H1 (cell line): ENCODE measurements around the gene NRXN2. TPM values are rescaled to one million over a fixed set of nuclear protein-coding genes. Genes with fewer than 3 reads are reported as not detected.

Source experiments
- CTCF ChIA-PET: fragments of 300-600 bp; sonication (Branson Sonifier 250); formaldehyde crosslinking; loops from one replicate; lab custom pipeline; 2021; ENCODE audit not compliant: partially characterized antibody; lab: Charles Lee
- POLR2A ChIA-PET: fragments of 300-600 bp; sonication (Branson Sonifier 250); formaldehyde crosslinking; loops from one replicate; lab custom pipeline; 2021; ENCODE audit warnings: inconsistent platforms; ENCODE audit not compliant: partially characterized antibody; lab: Charles Lee
- DNase-seq, 2 experiments: peaks; one replicate each; pipeline versions ENCODE4 v3.0.0 to v3.0.0-alpha.2; 2010 to 2022; ENCODE audit warnings: low spot score in 2 of 2, low read depth in 1 of 2, mixed read lengths in 1 of 2
- FAIRE-seq: peaks from 2 replicates; lab custom pipeline; 2011; peaks lifted over from hg19 to GRCh38; lab: Jason Lieb, UNC
- H2AFZ ChIP-seq: 2 replicates; pipeline ENCODE4 v1.8.1; 2012; ENCODE audit warnings: low read length, inconsistent platforms
- H2AK5ac ChIP-seq: 2 replicates; pipeline ENCODE4 v1.6.1; 2013; ENCODE audit warnings: low read depth, low read length
- H2BK120ac ChIP-seq: replicated peaks from 2 replicates; pipeline ENCODE3; 2013; ENCODE audit warnings: low read depth, low read length, inconsistent platforms
- H2BK12ac ChIP-seq: 2 replicates; pipeline ENCODE4 v1.6.1; 2013; ENCODE audit warnings: low read depth, low read length
- H2BK15ac ChIP-seq: 2 replicates; pipeline ENCODE4 v1.6.1; 2013; ENCODE audit warnings: low read length
- H2BK20ac ChIP-seq: 2 replicates; pipeline ENCODE4 v1.6.1; 2013; ENCODE audit warnings: low read length
- H2BK5ac ChIP-seq: 2 replicates; pipeline ENCODE4 v1.6.1; 2013; ENCODE audit warnings: low read depth, low read length
- H3K14ac ChIP-seq: 2 replicates; pipeline ENCODE4 v1.6.1; 2013; ENCODE audit warnings: inconsistent platforms; ENCODE audit not compliant: insufficient read length
- H3K18ac ChIP-seq: 2 replicates; pipeline ENCODE4 v1.6.1; 2013; ENCODE audit warnings: low read length; ENCODE audit errors: extremely low read depth
- H3K23ac ChIP-seq: 2 replicates; pipeline ENCODE4 v1.6.1; 2013; ENCODE audit warnings: inconsistent platforms; ENCODE audit not compliant: insufficient read length
- H3K23me2 ChIP-seq: 2 replicates; pipeline ENCODE4 v1.6.1; 2013; ENCODE audit warnings: low read depth, low read length
- H3K27ac ChIP-seq: 2 replicates; pipeline ENCODE4 v1.6.1; 2011; ENCODE audit warnings: low read depth, low read length, inconsistent platforms
- H3K27me3 ChIP-seq, 4 experiments: replicated peaks in 1 of 4; 1 replicate in 1 of 4; 2 replicates in 3 of 4; pipeline versions ENCODE4 v1.6.1 to v1.8.1; 2011 to 2013; ENCODE audit warnings: low read length in 3 of 4, mild to moderate bottlenecking in 3 of 4, inconsistent platforms in 2 of 4, mixed read lengths in 2 of 4, moderate library complexity in 1 of 4; ENCODE audit not compliant: control insufficient read depth in 3 of 4, insufficient read depth in 3 of 4; ENCODE audit errors: extremely low read depth in 1 of 4
- H3K36me3 ChIP-seq, 4 experiments: 2 replicates each; pipeline versions ENCODE4 v1.6.1 to v1.8.1; 2011 to 2013; ENCODE audit warnings: mild to moderate bottlenecking in 4 of 4, low read length in 3 of 4, moderate library complexity in 2 of 4, control low read depth in 1 of 4, inconsistent platforms in 1 of 4; ENCODE audit not compliant: insufficient read depth in 4 of 4, control insufficient read depth in 2 of 4
- H3K4ac ChIP-seq: replicated peaks from 2 replicates; pipeline ENCODE3; 2013; ENCODE audit warnings: low read length, low read depth, mixed read lengths, inconsistent platforms; ENCODE audit not compliant: insufficient read length
- H3K4me1 ChIP-seq, 4 experiments: replicated peaks in 1 of 4; 1 replicate in 1 of 4; 2 replicates in 3 of 4; pipeline versions ENCODE4 v1.6.1 to v1.8.1; 2011 to 2013; ENCODE audit warnings: low read length in 3 of 4, inconsistent platforms in 2 of 4, mixed read lengths in 1 of 4; ENCODE audit not compliant: insufficient read depth in 4 of 4, control insufficient read depth in 3 of 4
- H3K4me2 ChIP-seq, 2 experiments: 2 replicates each; pipeline versions ENCODE4 v1.6.1 to v1.8.1; 2011 to 2013; ENCODE audit warnings: low read depth in 2 of 2, low read length in 2 of 2, control low read depth in 1 of 2, inconsistent platforms in 1 of 2, mild to moderate bottlenecking in 1 of 2; ENCODE audit not compliant: insufficient read depth in 1 of 2
- H3K4me3 ChIP-seq, 4 experiments: fragments of 200-600, 300-600 bp in 1 of 4; sonication (generic), shearing (Covaris generic), sonication (Bioruptor Twin) in 1 of 4; 2 replicates each; pipeline versions ENCODE4 v1.5.1 to v1.8.1; 2011 to 2016; ENCODE audit warnings: low read length in 4 of 4, low read depth in 3 of 4, control low read depth in 2 of 4, inconsistent platforms in 2 of 4, mild to moderate bottlenecking in 2 of 4, mixed read lengths in 1 of 4, moderate library complexity in 1 of 4; ENCODE audit not compliant: insufficient read depth in 2 of 4; ENCODE audit errors: extremely low read depth in 1 of 4
- H3K56ac ChIP-seq: replicated peaks from 2 replicates; pipeline ENCODE3; 2013; ENCODE audit warnings: low read depth, mild to moderate bottlenecking, mixed read lengths, low read length, inconsistent platforms; ENCODE audit not compliant: insufficient read length
- H3K79me1 ChIP-seq: 2 replicates; pipeline ENCODE4 v1.6.1; 2013; ENCODE audit warnings: low read depth, low read length, control low read depth
- H3K79me2 ChIP-seq, 2 experiments: 2 replicates each; pipeline versions ENCODE4 v1.6.1 to v1.8.1; 2012 to 2013; ENCODE audit warnings: low read length in 2 of 2, mild to moderate bottlenecking in 2 of 2, inconsistent platforms in 1 of 2; ENCODE audit not compliant: insufficient read depth in 2 of 2, control insufficient read depth in 1 of 2
- H3K9ac ChIP-seq, 4 experiments: replicated peaks in 1 of 4; 1 replicate in 1 of 4; 2 replicates in 3 of 4; pipeline versions ENCODE4 v1.6.1 to v1.8.1; 2011 to 2013; ENCODE audit warnings: low read depth in 3 of 4, low read length in 3 of 4, control low read depth in 2 of 4, mild to moderate bottlenecking in 2 of 4, moderate library complexity in 2 of 4, inconsistent platforms in 1 of 4; ENCODE audit errors: extremely low read depth in 1 of 4
- H3K9me3 ChIP-seq, 2 experiments: 2 replicates each; pipeline versions ENCODE4 v1.6.1 to v1.8.1; 2012 to 2013; ENCODE audit warnings: mild to moderate bottlenecking in 2 of 2, moderate library complexity in 2 of 2, control low read depth in 1 of 2, inconsistent platforms in 1 of 2, low read depth in 1 of 2, low read length in 1 of 2, mixed read lengths in 1 of 2; ENCODE audit not compliant: insufficient read depth in 2 of 2
- H4K20me1 ChIP-seq, 2 experiments: replicated peaks in 1 of 2; 2 replicates each; pipeline versions ENCODE3 to v1.8.1; 2011 to 2013; ENCODE audit warnings: inconsistent platforms in 2 of 2, low read length in 2 of 2, mild to moderate bottlenecking in 1 of 2; ENCODE audit not compliant: insufficient read depth in 2 of 2, control insufficient read depth in 1 of 2
- H4K5ac ChIP-seq: 2 replicates; pipeline ENCODE4 v1.6.1; 2013; ENCODE audit warnings: low read length, low read depth, mixed read lengths, inconsistent platforms; ENCODE audit not compliant: insufficient read length
- H4K8ac ChIP-seq: 2 replicates; pipeline ENCODE4 v1.8.0; 2013; ENCODE audit warnings: mild to moderate bottlenecking, moderate library complexity, low read length, inconsistent platforms; ENCODE audit not compliant: insufficient read depth; ENCODE audit errors: extremely low read depth
- H4K91ac ChIP-seq: replicated peaks from 2 replicates; pipeline ENCODE3; 2013; ENCODE audit warnings: low read length, mixed read lengths, inconsistent platforms; ENCODE audit not compliant: insufficient read length
- EGR1 ChIP-seq: IDR thresholded peaks from 2 replicates; pipeline ENCODE4 v1.6.1; 2011; ENCODE audit warnings: low read depth, low read length, borderline replicate concordance
- FOSL1 ChIP-seq: IDR thresholded peaks from 2 replicates; pipeline ENCODE4 v1.6.1; 2011; ENCODE audit warnings: mild to moderate bottlenecking, low read depth, low read length, moderate library complexity; ENCODE audit not compliant: insufficient read depth
- JUN ChIP-seq: IDR thresholded peaks from 2 replicates; pipeline ENCODE4 v1.6.1; 2011; ENCODE audit warnings: low read depth, mild to moderate bottlenecking, improper control_type of control experiment, low read length
- NRF1 ChIP-seq: IDR thresholded peaks from 2 replicates; pipeline ENCODE4 v1.6.1; 2011; ENCODE audit warnings: mild to moderate bottlenecking, low read depth, low read length, improper control_type of control experiment
- PHF8 ChIP-seq: fragments of 200-600 bp; sonication (generic); conservative IDR thresholded peaks from 2 replicates; pipeline ENCODE4 v1.7.1; 2012; ENCODE audit warnings: low read depth, mild to moderate bottlenecking, inconsistent platforms, low read length, moderate library complexity
- SIN3A ChIP-seq, 2 experiments: IDR thresholded peaks in 1 of 2; conservative IDR thresholded peaks in 1 of 2; 2 replicates each; pipeline ENCODE4 v1.6.1; 2011 to 2012; ENCODE audit warnings: low read length in 2 of 2, improper control_type of control experiment in 1 of 2, low read depth in 1 of 2, mild to moderate bottlenecking in 1 of 2
- SIX5 ChIP-seq: IDR thresholded peaks from 2 replicates; pipeline ENCODE4 v1.6.1; 2011; ENCODE audit warnings: mild to moderate bottlenecking, low read depth, low read length
- SP2 ChIP-seq: IDR thresholded peaks from 2 replicates; pipeline ENCODE4 v1.6.1; 2012; ENCODE audit warnings: mild to moderate bottlenecking, low read length, inconsistent platforms
- SP4 ChIP-seq: IDR thresholded peaks from 2 replicates; pipeline ENCODE4 v1.6.1; 2012; ENCODE audit warnings: low read length, inconsistent platforms
- SUZ12 ChIP-seq: fragments of 200-600 bp; sonication (generic); IDR thresholded peaks from 2 replicates; pipeline ENCODE4 v1.6.1; 2012; ENCODE audit warnings: mild to moderate bottlenecking, inconsistent platforms, low read length, moderate library complexity, mixed read lengths
- TCF12 ChIP-seq: IDR thresholded peaks from 2 replicates; pipeline ENCODE4 v1.6.1; 2011; ENCODE audit warnings: low read depth, mild to moderate bottlenecking, low read length
- WGBS, 2 experiments: shearing (Covaris generic) in 1 of 2; methylation state at CpG; one replicate each; pipeline versions ENCODE4 v1.1.6 to v1.1.7; 2013 to 2015; ENCODE audit warnings: low lambda C conversion rate in 2 of 2, mixed read lengths in 2 of 2, inconsistent platforms in 1 of 2, low coverage in 1 of 2, missing lambda C conversion rate in 1 of 2; ENCODE audit not compliant: insufficient replicate concordance in 2 of 2, insufficient coverage in 1 of 2, insufficient read length in 1 of 2; ENCODE audit errors: extremely low coverage in 1 of 2, missing lambda C conversion rate in 1 of 2; 5-methylcytosine and 5-hydroxymethylcytosine counted together
- polyA plus RNA-seq, 7 experiments: library from polyadenylated mRNA; depleted of rRNA in 3 of 7; stranded (reverse) in 5 of 7; unstranded in 2 of 7; fragments of >200 nt in 5 of 7; fragments of 200-250 nt in 2 of 7; gene quantifications; 1 replicate in 5 of 7; 2 replicates in 1 of 7; 4 replicates in 1 of 7; pipeline versions ENCODE4 v1.2.1 to v1.2.3, GENCODE V29; 2011 to 2013; ENCODE audit warnings: missing spikeins in 2 of 7, mixed read lengths in 2 of 7
- total RNA-seq: library from RNA; stranded (reverse); fragmentation: NEBNext Ultra II Directional; extraction: Animal tissue kit (Norgen Biotek cat#: 25700); gene quantifications from 2 replicates; pipeline ENCODE4 v1.2.1, GENCODE V29; 2021
- TF ChIP-seq, protein P1 (sequence below): IDR thresholded peaks from 2 replicates; pipeline ENCODE4 v1.6.1; 2012; ENCODE audit warnings: inconsistent platforms
- TF ChIP-seq, protein P2 (sequence below): IDR thresholded peaks from 2 replicates; pipeline ENCODE4 v1.6.1; 2012; ENCODE audit warnings: low read length, inconsistent platforms

Gene NRXN2
- total and polyA plus RNA-seq, 2 of the 8 experiments (the other 6 are each of a cell fraction or from before 2014, with no cell fraction given): 1.3 to 11.5 TPM

DNA sequence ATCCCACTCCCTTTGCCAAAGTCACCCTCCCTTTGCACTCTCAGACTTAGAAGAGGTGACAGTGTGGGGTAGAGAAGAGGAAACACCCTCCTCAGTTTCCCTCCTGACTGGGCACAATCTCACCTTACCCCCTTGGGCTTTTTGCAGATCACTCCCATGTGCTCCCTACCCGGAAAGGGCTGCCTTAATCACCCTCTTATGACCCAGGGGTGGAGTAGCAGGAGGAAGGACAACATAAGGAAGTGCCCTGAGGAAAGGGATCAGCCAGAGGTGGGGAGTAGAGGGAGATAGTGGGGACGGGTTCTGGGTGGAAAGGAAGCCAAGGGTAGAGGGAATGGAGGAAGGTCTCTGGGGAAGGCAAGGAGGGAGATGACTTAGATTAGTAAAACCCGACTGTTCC lies 52.0 kb downstream of the NRXN2 start:
- no peak overlapping the region for H2BK15ac ChIP-seq
- 80% methylated on average over 3 of the region's 3 CpGs; no CpG with 5 or more reads in 1 of the 2 experiments for WGBS, 2 experiments
- no peak overlapping the region for H4K91ac ChIP-seq
- no peaks in the 10 kb centered on the region for H3K36me3 ChIP-seq
- no peak overlapping the region for H2BK20ac ChIP-seq
- no peak overlapping the region for H2AFZ ChIP-seq
- H2BK120ac ChIP-seq: no peak overlapping the region
- H3K9ac ChIP-seq: no peak overlapping the region
- H2AK5ac ChIP-seq: no peak overlapping the region
- no peak overlapping the region for H4K5ac ChIP-seq
- no peaks in the 10 kb centered on the region; a peak in 3 of 7 replicates for H3K27me3 ChIP-seq
- H3K18ac ChIP-seq: no peak overlapping the region
- peaks cover 0 to 9% (median under 1%) of the 10 kb centered on the region in 4 experiments; a peak in 3 of 7 replicates for H3K4me1 ChIP-seq
- H3K9me3 ChIP-seq: no peaks in the 10 kb centered on the region
- no peak overlapping the region for H3K56ac ChIP-seq
- ChIA-PET CTCF (interaction anchor here (1.1 to 12.7 kb wide), 6 partner anchors 11 to 137 kb away, joined by 3 to 101 read pairs (median 5); partner anchors contain the start of gene RASGRP2), POLR2A (no interaction called here)
- H3K79me1 ChIP-seq: no peaks in the 10 kb centered on the region
- H3K4me3 ChIP-seq: no peak overlapping the region
- DNase-seq (no peak), FAIRE-seq (no peak)
- no peak overlapping the region for H3K4ac ChIP-seq
- H3K4me2 ChIP-seq: no peak overlapping the region
- H3K27ac ChIP-seq: no peak overlapping the region
- no peaks in the 10 kb centered on the region for H3K23me2 ChIP-seq
- peaks cover 0 to 3% of the 10 kb centered on the region in 2 experiments for H4K20me1 ChIP-seq
- no peak overlapping the region for H2BK12ac ChIP-seq
- no peak overlapping the region for H4K8ac ChIP-seq
- H2BK5ac ChIP-seq: no peak overlapping the region; the same call in 1 of the 2 replicates
- H3K79me2 ChIP-seq: no peaks in the 10 kb centered on the region
- H3K14ac ChIP-seq: no peak overlapping the region
- no peak overlapping the region for H3K23ac ChIP-seq
- no peak for TF ChIP-seq PHF8
- TF ChIP-seq SIN3A (conservative IDR thresholded peaks at IDR 0.05 in 1 of 2, IDR thresholded peaks at IDR 0.05 in 1 of 2; ENCODE audit: low read depth in 1 of 2, low read length in 2 of 2): no peak
- TF ChIP-seq, protein P1, sequence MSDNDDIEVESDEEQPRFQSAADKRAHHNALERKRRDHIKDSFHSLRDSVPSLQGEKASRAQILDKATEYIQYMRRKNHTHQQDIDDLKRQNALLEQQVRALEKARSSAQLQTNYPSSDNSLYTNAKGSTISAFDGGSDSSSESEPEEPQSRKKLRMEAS: no peak
- no peak for TF ChIP-seq EGR1
- TF ChIP-seq JUN: no peak
- no peak for TF ChIP-seq NRF1
- no peak for TF ChIP-seq SP2
- no peak for TF ChIP-seq FOSL1
- no peak for TF ChIP-seq SP4
- TF ChIP-seq, protein P2, sequence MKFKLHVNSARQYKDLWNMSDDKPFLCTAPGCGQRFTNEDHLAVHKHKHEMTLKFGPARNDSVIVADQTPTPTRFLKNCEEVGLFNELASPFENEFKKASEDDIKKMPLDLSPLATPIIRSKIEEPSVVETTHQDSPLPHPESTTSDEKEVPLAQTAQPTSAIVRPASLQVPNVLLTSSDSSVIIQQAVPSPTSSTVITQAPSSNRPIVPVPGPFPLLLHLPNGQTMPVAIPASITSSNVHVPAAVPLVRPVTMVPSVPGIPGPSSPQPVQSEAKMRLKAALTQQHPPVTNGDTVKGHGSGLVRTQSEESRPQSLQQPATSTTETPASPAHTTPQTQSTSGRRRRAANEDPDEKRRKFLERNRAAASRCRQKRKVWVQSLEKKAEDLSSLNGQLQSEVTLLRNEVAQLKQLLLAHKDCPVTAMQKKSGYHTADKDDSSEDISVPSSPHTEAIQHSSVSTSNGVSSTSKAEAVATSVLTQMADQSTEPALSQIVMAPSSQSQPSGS: no peak
- TF ChIP-seq TCF12: no peak
- no peak for TF ChIP-seq SIX5
- TF ChIP-seq SUZ12: no peak
